Osteoblast (primary cell): ENCODE results near the gene SMG1. TPM values are rescaled to one million over a fixed set of nuclear protein-coding genes. Genes with fewer than 3 reads are reported as not detected.
A peak's percentile ranks its signal among the peaks of the same experiment; 100 is the strongest.
"Not testable (repeated sequence)": the region's sequence is repeated elsewhere in the genome, so short reads cannot be mapped to it uniquely, and the experiment has no call there.

Source experiments
- DNase-seq: peaks from one replicate; pipeline ENCODE4 v3.0.0; 2011; ENCODE audit warnings: low spot score, mixed read lengths; ENCODE audit not compliant: insufficient read length; ENCODE audit errors: missing footprints
- H2AFZ ChIP-seq: 2 replicates; pipeline ENCODE4 v1.6.0; 2011; ENCODE audit warnings: mild to moderate bottlenecking, low read length
- H3K27ac ChIP-seq: 2 replicates; pipeline ENCODE4 v1.5.1; 2011; ENCODE audit warnings: mild to moderate bottlenecking, low read depth, low read length, moderate library complexity
- H3K27me3 ChIP-seq: 2 replicates; pipeline ENCODE4 v1.6.0; 2012; ENCODE audit warnings: mild to moderate bottlenecking, control low read depth, inconsistent platforms, low read length, moderate library complexity; ENCODE audit not compliant: insufficient read depth
- H3K36me3 ChIP-seq: 2 replicates; pipeline ENCODE4 v1.5.1; 2011; ENCODE audit warnings: mild to moderate bottlenecking, low read length, control low read depth, moderate library complexity; ENCODE audit not compliant: insufficient read depth
- H3K4me1 ChIP-seq: 2 replicates; pipeline ENCODE4 v1.5.1; 2011; ENCODE audit warnings: mild to moderate bottlenecking, low read length, control low read depth, moderate library complexity; ENCODE audit not compliant: insufficient read depth
- H3K4me2 ChIP-seq: 2 replicates; pipeline ENCODE4 v1.6.0; 2011; ENCODE audit warnings: mild to moderate bottlenecking, low read length; ENCODE audit not compliant: insufficient read depth
- H3K4me3 ChIP-seq: fragments of 200-600 bp; sonication (generic); 3 replicates; pipeline ENCODE4 v1.5.1; 2012; ENCODE audit warnings: mild to moderate bottlenecking, low read length, inconsistent platforms; ENCODE audit not compliant: insufficient read depth
- H3K79me2 ChIP-seq: 2 replicates; pipeline ENCODE4 v1.6.0; 2012; ENCODE audit warnings: mild to moderate bottlenecking, low read length, control low read depth, inconsistent platforms; ENCODE audit not compliant: insufficient read depth
- H3K9me3 ChIP-seq: 2 replicates; pipeline ENCODE4 v1.5.1; 2011; ENCODE audit warnings: low read depth, low read length, control low read depth
- H4K20me1 ChIP-seq: 2 replicates; pipeline ENCODE4 v1.6.0; 2012; ENCODE audit warnings: mild to moderate bottlenecking, low read length, control low read depth; ENCODE audit not compliant: insufficient read depth
- total RNA-seq: library from RNA; depleted of rRNA; stranded (reverse); fragments of >200 nt; gene quantifications from 2 replicates; pipeline ENCODE4 v1.2.3, GENCODE V29; 2012
- TF ChIP-seq, protein P1 (sequence below): IDR thresholded peaks from 2 replicates; pipeline ENCODE4 v1.5.1; 2011; ENCODE audit warnings: mild to moderate bottlenecking, low read depth, low read length, moderate library complexity; ENCODE audit errors: extremely low read depth

SMG1 gene
- total RNA-seq, 1 donor: 101 TPM

DNA sequence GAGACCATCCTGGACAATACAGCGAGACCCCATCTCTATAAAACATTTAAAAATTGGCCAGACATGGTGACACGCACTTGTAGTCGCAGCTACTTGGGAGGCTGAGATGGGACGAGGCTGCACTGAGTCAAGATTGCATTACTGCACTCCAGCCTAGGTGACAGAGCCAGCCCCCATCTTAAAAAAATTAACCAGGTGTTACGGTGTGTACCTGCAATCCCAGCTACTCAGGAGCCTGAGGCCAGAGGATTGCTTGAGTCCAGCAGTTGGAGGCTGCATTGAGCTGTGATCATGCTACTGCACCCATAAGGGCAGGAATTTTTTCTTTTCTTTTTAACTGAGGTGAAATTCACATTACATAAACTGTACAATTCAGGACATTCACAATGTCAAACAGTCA lies 40.6 kb upstream of the SMG1 start:
- no peak overlapping the region for H3K4me2 ChIP-seq
- DNase-seq: no peak
- no peak overlapping the region for H3K27ac ChIP-seq
- H3K79me2 ChIP-seq: no peaks in the 10 kb centered on the region
- H3K27me3 ChIP-seq: no peaks in the 10 kb centered on the region
- peaks cover 4% of the 10 kb centered on the region for H3K4me1 ChIP-seq
- no peaks in the 10 kb centered on the region for H3K9me3 ChIP-seq
- no peak overlapping the region for H3K4me3 ChIP-seq
- no peaks in the 10 kb centered on the region for H4K20me1 ChIP-seq
- H2AFZ ChIP-seq: no peak overlapping the region
- H3K36me3 ChIP-seq: no peaks in the 10 kb centered on the region
- TF ChIP-seq, protein P1, sequence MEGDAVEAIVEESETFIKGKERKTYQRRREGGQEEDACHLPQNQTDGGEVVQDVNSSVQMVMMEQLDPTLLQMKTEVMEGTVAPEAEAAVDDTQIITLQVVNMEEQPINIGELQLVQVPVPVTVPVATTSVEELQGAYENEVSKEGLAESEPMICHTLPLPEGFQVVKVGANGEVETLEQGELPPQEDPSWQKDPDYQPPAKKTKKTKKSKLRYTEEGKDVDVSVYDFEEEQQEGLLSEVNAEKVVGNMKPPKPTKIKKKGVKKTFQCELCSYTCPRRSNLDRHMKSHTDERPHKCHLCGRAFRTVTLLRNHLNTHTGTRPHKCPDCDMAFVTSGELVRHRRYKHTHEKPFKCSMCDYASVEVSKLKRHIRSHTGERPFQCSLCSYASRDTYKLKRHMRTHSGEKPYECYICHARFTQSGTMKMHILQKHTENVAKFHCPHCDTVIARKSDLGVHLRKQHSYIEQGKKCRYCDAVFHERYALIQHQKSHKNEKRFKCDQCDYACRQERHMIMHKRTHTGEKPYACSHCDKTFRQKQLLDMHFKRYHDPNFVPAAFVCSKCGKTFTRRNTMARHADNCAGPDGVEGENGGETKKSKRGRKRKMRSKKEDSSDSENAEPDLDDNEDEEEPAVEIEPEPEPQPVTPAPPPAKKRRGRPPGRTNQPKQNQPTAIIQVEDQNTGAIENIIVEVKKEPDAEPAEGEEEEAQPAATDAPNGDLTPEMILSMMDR: no peak

DNA sequence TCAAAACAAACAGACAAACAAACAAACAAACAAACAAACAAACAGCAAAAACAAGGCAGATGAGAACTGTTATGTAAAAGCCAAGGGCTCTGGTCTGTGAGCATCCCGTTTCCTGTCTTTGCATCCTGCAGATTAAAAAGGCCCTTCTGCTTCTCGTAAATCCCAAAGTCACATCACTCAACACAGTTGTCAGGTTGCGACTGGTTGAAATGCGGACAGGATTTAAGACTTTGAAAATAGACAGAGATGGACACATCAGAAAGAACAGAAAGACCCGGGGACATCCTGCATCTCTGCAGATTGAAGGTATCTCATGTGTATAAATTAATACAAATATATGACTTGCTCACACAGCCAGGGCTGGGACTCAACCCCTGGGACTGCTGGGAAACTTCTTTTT lies 39.3 kb upstream of the SMG1 start:
- Histone ChIP-seq H3K4me2 (no peak overlapping the region), H3K36me3 (no peaks in the 10 kb centered on the region), H3K27ac (no peak overlapping the region), H3K9me3 (no peaks in the 10 kb centered on the region), H3K4me1 (peaks cover 4% of the 10 kb centered on the region), H3K4me3 (no peak overlapping the region), H3K79me2 (no peaks in the 10 kb centered on the region), H3K27me3 (no peaks in the 10 kb centered on the region), H4K20me1 (no peaks in the 10 kb centered on the region), H2AFZ (no peak overlapping the region)
- TF ChIP-seq, protein P1: no peak
- no peak for DNase-seq

DNA sequence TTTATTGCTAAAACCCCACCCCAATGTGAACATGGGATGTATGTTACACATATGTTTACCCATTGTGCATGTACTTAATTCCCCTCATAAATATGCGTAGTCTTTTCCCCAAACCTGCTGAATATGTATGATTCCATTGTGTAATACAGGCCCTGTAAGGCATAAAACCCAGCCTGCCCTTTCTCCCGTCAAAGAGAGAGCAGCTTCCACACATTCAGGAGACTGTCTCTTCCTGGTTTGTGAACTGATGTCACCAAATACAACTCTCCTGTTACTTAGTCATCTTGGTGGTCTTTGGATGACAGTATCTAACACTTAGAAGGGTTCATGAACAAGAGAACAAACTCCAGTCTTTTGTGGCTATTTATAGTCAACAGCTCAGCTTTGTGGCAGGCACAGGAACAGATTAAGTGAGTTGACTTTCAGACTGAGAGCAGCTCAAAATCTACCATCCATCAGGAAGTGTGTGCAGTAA lies 32.9 kb upstream of the SMG1 start:
- Histone ChIP-seq H3K27ac (no peak overlapping the region), H3K36me3 (no peaks in the 10 kb centered on the region), H3K9me3 (no peaks in the 10 kb centered on the region), H3K4me1 (no peaks in the 10 kb centered on the region), H3K79me2 (no peaks in the 10 kb centered on the region), H2AFZ (peak overlapping the region; percentile 88), H3K4me3 (no peak overlapping the region), H3K4me2 (no peak overlapping the region), H3K27me3 (no peaks in the 10 kb centered on the region), H4K20me1 (no peaks in the 10 kb centered on the region)
- DNase-seq: peak; percentile 58
- TF ChIP-seq, protein P1: no peak

DNA sequence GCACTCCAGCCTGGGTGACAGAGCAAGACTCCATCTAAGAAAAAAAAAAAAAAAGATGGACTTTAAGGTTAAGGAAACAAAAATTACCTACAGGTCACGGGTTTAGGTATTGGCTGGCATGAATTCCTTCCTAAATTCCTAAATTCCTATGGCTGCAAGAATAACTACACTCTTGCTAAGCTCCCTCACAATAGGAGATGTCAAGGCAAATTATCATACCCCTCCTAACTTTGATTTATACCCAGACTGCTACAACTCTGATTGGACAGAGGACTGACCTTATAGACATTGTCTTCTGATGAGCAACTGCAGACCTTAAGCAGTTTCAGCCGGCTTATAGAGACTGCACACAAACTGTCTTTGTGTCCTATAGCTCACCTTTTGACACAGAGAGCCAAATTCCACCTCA lies 32.4 kb upstream of the SMG1 start:
- no peaks in the 10 kb centered on the region for H4K20me1 ChIP-seq
- H3K79me2 ChIP-seq: no peaks in the 10 kb centered on the region
- peak; percentile 17 for DNase-seq
- H3K36me3 ChIP-seq: no peaks in the 10 kb centered on the region
- no peak overlapping the region for H3K4me3 ChIP-seq
- TF ChIP-seq, protein P1: no peak
- no peaks in the 10 kb centered on the region for H3K27me3 ChIP-seq
- no peak overlapping the region for H3K4me2 ChIP-seq
- no peaks in the 10 kb centered on the region for H3K9me3 ChIP-seq
- peak overlapping the region; percentile 88 for H2AFZ ChIP-seq
- no peaks in the 10 kb centered on the region for H3K4me1 ChIP-seq
- no peak overlapping the region for H3K27ac ChIP-seq

DNA sequence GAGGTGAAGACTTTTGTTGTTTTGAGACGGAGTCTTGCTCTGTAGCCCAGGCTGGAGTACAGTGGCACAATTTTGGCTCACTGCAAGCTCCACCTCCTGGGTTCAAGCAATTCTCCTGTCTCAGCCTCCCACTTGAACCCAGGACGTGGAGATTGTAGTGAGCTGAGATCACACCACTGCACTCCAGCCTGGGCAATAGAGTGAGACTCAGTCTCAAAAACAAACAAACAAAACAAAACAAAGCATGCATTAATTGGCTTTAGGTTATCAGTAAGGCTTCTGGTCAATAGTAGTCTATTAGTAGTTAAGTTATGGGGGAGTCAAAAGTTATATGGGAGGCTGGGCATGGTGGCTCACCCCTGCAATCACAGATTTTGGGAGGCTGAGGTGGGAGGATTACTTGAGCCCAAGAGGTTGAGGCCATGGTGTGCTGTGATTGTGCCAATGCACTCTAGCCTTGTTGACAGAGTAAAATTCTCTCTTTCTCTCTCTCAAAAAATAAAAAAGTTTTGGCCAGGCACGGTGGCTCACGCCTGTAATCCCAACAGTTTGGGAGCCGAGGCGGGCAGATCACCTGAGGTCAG lies 30.5 kb upstream of the SMG1 start:
- DNase-seq, H3K9me3 ChIP-seq, H3K27me3 ChIP-seq, H3K4me3 ChIP-seq, H3K79me2 ChIP-seq, H3K4me2 ChIP-seq, H3K36me3 ChIP-seq, H3K27ac ChIP-seq, H3K4me1 ChIP-seq, H2AFZ ChIP-seq, H4K20me1 ChIP-seq: not testable (repeated sequence)

DNA sequence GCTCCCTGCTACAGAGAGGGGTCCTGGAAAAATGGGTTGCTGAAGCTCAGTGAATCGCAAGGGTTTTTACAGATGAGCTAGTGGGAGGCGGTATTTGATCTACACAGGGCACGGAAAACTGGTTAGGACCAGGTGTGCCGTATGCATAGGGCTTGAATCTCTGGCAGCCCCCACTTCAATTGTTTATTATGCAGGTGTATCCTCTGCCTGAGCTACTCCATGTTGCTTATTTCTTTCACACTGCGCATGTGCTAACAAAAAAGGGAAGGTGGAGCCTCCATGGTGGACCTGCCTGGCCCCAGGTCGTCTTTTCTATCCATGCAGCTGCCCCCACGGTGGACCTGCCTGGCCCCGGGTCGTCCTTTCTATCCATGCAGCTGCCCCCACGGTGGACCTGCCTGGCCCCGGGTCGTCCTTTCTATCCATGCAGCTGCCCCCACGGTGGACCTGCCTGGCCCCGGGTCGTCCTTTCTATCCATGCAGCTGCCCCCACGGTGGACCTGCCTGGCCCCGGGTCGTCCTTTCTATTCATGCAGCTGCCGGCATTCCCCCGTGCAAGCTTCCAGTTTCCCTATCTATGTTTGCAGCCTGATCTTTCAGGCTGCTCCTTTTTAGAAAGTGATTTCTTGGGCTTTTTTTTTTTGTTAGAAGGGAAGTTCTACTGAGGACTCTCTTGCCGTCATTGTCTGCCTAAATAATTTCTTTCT lies 29.8 kb upstream of the SMG1 start:
- H3K9me3 ChIP-seq, H3K4me2 ChIP-seq, H4K20me1 ChIP-seq, H3K27me3 ChIP-seq, H3K79me2 ChIP-seq, H3K4me3 ChIP-seq, H3K4me1 ChIP-seq, H2AFZ ChIP-seq, H3K27ac ChIP-seq, H3K36me3 ChIP-seq: not testable (repeated sequence)
- peak; percentile 17 for DNase-seq
